DOHH2 (cell line): Measurements from ENCODE around the gene DDX54.
A peak's percentile ranks its signal among the peaks of the same experiment; 100 is the strongest.
"Not testable (repeated sequence)": the region's sequence is repeated elsewhere in the genome, so short reads cannot be mapped to it uniquely, and the experiment has no call there.

Source experiments
- H3F3A ChIP-seq: fragments of 200-600 bp; sonication (generic), shearing (Covaris generic); 2 replicates; pipeline ENCODE4 v1.6.0; 2016; ENCODE audit warnings: antibody characterized with exemption, mild to moderate bottlenecking; ENCODE audit not compliant: control insufficient read depth, insufficient read depth
- H3K27ac ChIP-seq: fragments of 200-600 bp; sonication (generic); 2 replicates; pipeline ENCODE4 v1.5.1; 2014; ENCODE audit warnings: low read depth, mild to moderate bottlenecking, low read length, moderate library complexity
- H3K27me3 ChIP-seq: fragments of 200-600 bp; sonication (generic); 2 replicates; pipeline ENCODE4 v1.6.1; 2014; ENCODE audit warnings: mild to moderate bottlenecking, low read length, mixed read lengths; ENCODE audit not compliant: control insufficient read depth
- H3K36me3 ChIP-seq: fragments of 200-600 bp; sonication (generic); 2 replicates; pipeline ENCODE4 v1.6.1; 2014; ENCODE audit warnings: mild to moderate bottlenecking, low read length, moderate library complexity, mixed read lengths; ENCODE audit not compliant: control insufficient read depth
- H3K4me1 ChIP-seq: fragments of 200-600 bp; sonication (generic); 2 replicates; pipeline ENCODE4 v1.6.1; 2014; ENCODE audit warnings: mild to moderate bottlenecking, low read length, mixed read lengths; ENCODE audit not compliant: control insufficient read depth
- H3K4me2 ChIP-seq: fragments of 200-600 bp; sonication (generic); 2 replicates; pipeline ENCODE4 v1.6.0; 2014; ENCODE audit warnings: mild to moderate bottlenecking, low read length, moderate library complexity
- H3K4me3 ChIP-seq: fragments of 200-600 bp; sonication (generic); 2 replicates; pipeline ENCODE4 v1.5.1; 2014; ENCODE audit warnings: mild to moderate bottlenecking, low read length, mixed read lengths
- H3K79me2 ChIP-seq: fragments of 200-600 bp; sonication (generic); 2 replicates; pipeline ENCODE4 v1.6.1; 2014; ENCODE audit warnings: mild to moderate bottlenecking, low read length, mixed read lengths; ENCODE audit not compliant: control insufficient read depth
- H3K9me2 ChIP-seq: fragments of 200-600 bp; sonication (generic); replicated peaks from 2 replicates; pipeline ENCODE4 v1.6.1; 2014; ENCODE audit warnings: mild to moderate bottlenecking, low read length, mixed read lengths; ENCODE audit not compliant: control insufficient read depth
- H3K9me3 ChIP-seq: fragments of 200-600 bp; sonication (generic); 2 replicates; pipeline ENCODE4 v1.6.1; 2014; ENCODE audit warnings: antibody characterized with exemption, low read length, mixed read lengths; ENCODE audit not compliant: control insufficient read depth, insufficient read depth
- H4K20me1 ChIP-seq: fragments of 200-600 bp; sonication (generic); 2 replicates; pipeline ENCODE4 v1.6.0; 2014; ENCODE audit warnings: low read depth, mild to moderate bottlenecking, antibody characterized with exemption, low read length, moderate library complexity; ENCODE audit not compliant: control insufficient read depth, insufficient read depth
- CTCF ChIP-seq: fragments of 200-600 bp; sonication (generic); IDR thresholded peaks from one replicate; pipeline ENCODE4 v1.5.1; 2014; ENCODE audit warnings: antibody characterized with exemption, mild to moderate bottlenecking, low read depth, low read length; ENCODE audit not compliant: poor library complexity, severe bottlenecking
- EZH2phosphoT487 ChIP-seq: fragments of 200-600 bp; sonication (generic); IDR thresholded peaks from 2 replicates; pipeline ENCODE4 v1.6.1; 2017; ENCODE audit warnings: borderline replicate concordance, mild to moderate bottlenecking, antibody characterized with exemption, low read length, moderate library complexity, mixed read lengths

The DDX54 gene

GRCh38 chr12:113142173-113142885 is 42.9 kb downstream of the DDX54 start:
- no peaks in the 10 kb centered on the region for H4K20me1 ChIP-seq
- peaks cover 10% of the 10 kb centered on the region for H3F3A ChIP-seq
- H3K4me3 ChIP-seq: peak overlapping the region; percentile 30
- H3K27ac ChIP-seq: peak overlapping the region; percentile 51
- no peaks in the 10 kb centered on the region for H3K36me3 ChIP-seq
- no peaks in the 10 kb centered on the region for H3K9me2 ChIP-seq
- H3K27me3 ChIP-seq: no peaks in the 10 kb centered on the region
- peak overlapping the region; percentile 57 for H3K4me2 ChIP-seq
- no peaks in the 10 kb centered on the region for H3K79me2 ChIP-seq
- TF ChIP-seq CTCF (no peak), EZH2phosphoT487 (no peak)
- no peaks in the 10 kb centered on the region for H3K9me3 ChIP-seq
- peaks cover 35% of the 10 kb centered on the region for H3K4me1 ChIP-seq

GRCh38 chr12:113141716-113142115 is 43.6 kb downstream of the DDX54 start:
- not testable (repeated sequence) for H3K79me2 ChIP-seq, H3K4me3 ChIP-seq, H4K20me1 ChIP-seq, H3K36me3 ChIP-seq, H3K27me3 ChIP-seq, H3K9me2 ChIP-seq, H3K9me3 ChIP-seq
- peak overlapping the region; percentile 57 for H3K4me2 ChIP-seq
- H3K27ac ChIP-seq: peak overlapping the region; percentile 51
- H3K4me1 ChIP-seq: peaks cover 38% of the 10 kb centered on the region
- peaks cover 11% of the 10 kb centered on the region for H3F3A ChIP-seq

- peak overlapping the region; percentile 23; the same call in 1 of the 2 replicates for H3K4me2 ChIP-seq
- H3K36me3 ChIP-seq: no peaks in the 10 kb centered on the region
- H3K4me1 ChIP-seq: peaks cover 46% of the 10 kb centered on the region
- peaks cover 13% of the 10 kb centered on the region for H3F3A ChIP-seq
- H3K27ac ChIP-seq: no peak overlapping the region
- H3K9me3 ChIP-seq: no peaks in the 10 kb centered on the region
- H3K27me3 ChIP-seq: no peaks in the 10 kb centered on the region
- no peak overlapping the region for H3K4me3 ChIP-seq
- no peaks in the 10 kb centered on the region for H3K9me2 ChIP-seq
- H4K20me1 ChIP-seq: no peaks in the 10 kb centered on the region
- no peak for TF ChIP-seq EZH2phosphoT487
- TF ChIP-seq CTCF: no peak
- no peaks in the 10 kb centered on the region for H3K79me2 ChIP-seq
Measured at GRCh38 chr12:113140706-113141105, 44.6 kb downstream of the DDX54 start.

- H3K79me2 ChIP-seq: peaks cover 16% of the 10 kb centered on the region
- H4K20me1 ChIP-seq: no peaks in the 10 kb centered on the region
- no peaks in the 10 kb centered on the region for H3K9me2 ChIP-seq
- no peaks in the 10 kb centered on the region for H3K27me3 ChIP-seq
- no peak overlapping the region for H3K4me2 ChIP-seq
- no peaks in the 10 kb centered on the region for H3K9me3 ChIP-seq
- H3K4me1 ChIP-seq: peaks cover 62% of the 10 kb centered on the region
- peaks cover 9% of the 10 kb centered on the region for H3F3A ChIP-seq
- no peak overlapping the region for H3K4me3 ChIP-seq
- TF ChIP-seq CTCF (no peak), EZH2phosphoT487 (no peak)
- H3K27ac ChIP-seq: no peak overlapping the region
- H3K36me3 ChIP-seq: peaks cover 3% of the 10 kb centered on the region; the same call in 1 of the 2 replicates
Measured at GRCh38 chr12:113138826-113139225, 46.5 kb downstream of the DDX54 start.
